Myocyte (in vitro differentiated cells): ENCODE measurements around the gene BCL2L12. TPM values are rescaled to one million over a fixed set of nuclear protein-coding genes. Genes with fewer than 3 reads are reported as not detected.
A peak's percentile ranks its signal among the peaks of the same experiment; 100 is the strongest.

Source experiments
- DNase-seq: peaks from one replicate; pipeline ENCODE4 v3.0.0-alpha.2; 2012; ENCODE audit warnings: low read depth
- total RNA-seq: library from RNA; depleted of rRNA; stranded (reverse); fragments of >200 nt; gene quantifications from 2 replicates; pipeline ENCODE4 v1.2.3, GENCODE V29; 2014

The BCL2L12 gene
- total RNA-seq, 1 donor from 2014 or later: 11.8 TPM

- DNase-seq: peak; percentile 99
Observed at GRCh38 chr19:49641688-49642491, 23.8 kb upstream of the BCL2L12 start, which contains the start of gene SCAF1. TSS of gene SCAF1 (plus strand) at chr19:49642209. CDS start at chr19:49645027, 2,818 bp downstream.

DNA sequence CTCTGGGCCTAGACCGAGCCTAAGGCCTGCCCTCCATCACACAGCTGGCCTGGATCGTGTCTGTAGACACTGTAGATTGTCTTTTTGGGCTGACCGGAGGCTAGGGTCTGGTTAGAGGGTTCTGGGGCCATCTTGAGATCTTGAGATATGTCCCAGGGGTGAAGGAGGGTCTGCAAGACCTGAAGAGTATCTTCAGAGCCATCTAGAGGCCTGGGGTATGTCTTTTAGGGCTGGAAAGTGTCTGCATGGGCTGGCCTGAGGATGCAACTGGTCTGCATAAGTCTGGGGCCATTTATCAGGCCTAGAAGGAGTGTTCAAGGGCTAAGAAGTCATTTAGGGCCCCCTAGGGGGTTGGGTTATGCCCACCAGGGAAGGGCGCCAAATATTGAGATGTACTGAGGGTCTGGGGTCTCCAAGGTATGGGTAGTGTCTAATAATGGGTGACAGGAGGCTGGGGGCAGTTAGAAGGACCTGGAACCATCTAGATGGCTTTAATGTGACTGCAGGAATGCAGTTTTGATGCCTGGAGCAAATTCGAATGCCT lies 23.2 kb upstream of the BCL2L12 start:
- no peak for DNase-seq

GRCh38 chr19:49643466-49643865 lies 22.3 kb upstream of the BCL2L12 start:
- DNase-seq: no peak

- no peak for DNase-seq
Observed at GRCh38 chr19:49645592-49645991, 20.1 kb upstream of the BCL2L12 start.

DNA sequence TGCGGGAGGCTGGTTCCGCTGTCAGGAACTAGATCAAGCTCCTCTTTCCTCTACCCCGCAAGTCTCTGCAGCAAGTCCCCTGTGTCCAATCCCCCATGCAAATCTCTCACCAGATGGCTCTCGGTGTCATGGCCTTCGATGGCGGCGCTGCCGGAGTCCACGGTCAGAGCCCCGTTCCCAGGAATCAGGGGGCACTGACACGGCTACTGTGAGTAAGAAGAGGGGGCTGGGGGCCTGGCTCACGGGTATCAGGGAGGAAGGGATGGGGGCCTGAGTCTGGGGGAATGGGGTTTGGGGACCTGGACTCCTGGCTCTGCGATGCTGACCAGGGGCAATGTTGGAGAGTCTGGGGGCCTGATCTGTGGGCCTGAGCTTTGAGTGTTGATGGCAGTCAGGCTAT lies 19.7 kb upstream of the BCL2L12 start:
- no peak for DNase-seq

DNA sequence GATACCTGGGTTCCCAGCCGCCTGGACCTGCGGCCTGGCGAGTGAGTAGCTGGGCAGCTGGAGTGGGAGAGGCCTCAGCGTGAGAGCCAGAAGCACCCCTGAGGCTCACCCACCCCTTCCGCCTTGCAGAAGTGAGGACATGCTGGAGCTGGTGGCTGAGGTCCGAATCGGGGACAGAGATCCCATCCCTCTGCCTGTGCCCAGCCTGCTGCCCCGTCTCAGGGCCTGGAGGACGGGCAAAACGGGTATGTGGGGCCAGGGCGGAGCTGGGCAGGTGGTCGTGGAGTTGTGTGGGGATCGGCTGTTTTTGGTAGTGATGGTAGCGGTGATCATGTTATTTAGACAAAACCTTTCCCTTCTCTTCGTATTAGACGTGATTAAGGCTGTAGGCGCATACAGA lies 19.1 kb upstream of the BCL2L12 start:
- no peak for DNase-seq

DNA sequence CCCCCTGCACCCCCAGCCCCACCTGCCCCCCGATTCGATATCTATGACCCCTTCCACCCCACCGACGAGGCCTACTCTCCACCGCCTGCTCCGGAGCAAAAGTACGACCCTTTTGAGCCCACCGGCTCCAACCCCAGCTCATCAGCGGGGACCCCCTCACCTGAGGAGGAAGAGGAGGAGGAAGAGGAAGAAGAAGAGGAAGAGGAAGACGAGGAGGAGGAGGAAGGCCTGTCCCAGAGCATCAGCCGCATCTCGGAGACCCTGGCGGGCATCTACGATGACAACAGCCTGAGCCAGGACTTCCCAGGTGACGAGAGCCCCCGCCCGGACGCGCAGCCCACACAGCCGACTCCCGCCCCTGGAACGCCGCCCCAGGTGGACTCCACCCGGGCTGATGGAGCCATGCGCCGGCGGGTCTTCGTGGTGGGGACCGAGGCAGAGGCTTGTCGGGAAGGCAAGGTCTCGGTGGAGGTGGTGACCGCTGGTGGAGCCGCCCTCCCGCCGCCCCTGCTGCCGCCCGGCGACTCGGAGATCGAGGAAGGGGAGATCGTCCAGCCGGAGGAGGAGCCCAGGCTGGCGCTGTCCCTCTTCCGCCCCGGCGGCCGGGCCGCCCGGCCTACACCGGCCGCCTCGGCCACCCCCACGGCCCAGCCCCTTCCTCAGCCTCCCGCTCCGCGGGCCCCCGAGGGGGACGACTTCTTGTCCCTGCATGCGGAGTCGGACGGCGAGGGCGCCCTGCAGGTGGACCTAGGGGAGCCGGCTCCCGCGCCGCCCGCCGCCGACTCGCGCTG lies 14.5 kb upstream of the BCL2L12 start:
- DNase-seq: no peak

DNA sequence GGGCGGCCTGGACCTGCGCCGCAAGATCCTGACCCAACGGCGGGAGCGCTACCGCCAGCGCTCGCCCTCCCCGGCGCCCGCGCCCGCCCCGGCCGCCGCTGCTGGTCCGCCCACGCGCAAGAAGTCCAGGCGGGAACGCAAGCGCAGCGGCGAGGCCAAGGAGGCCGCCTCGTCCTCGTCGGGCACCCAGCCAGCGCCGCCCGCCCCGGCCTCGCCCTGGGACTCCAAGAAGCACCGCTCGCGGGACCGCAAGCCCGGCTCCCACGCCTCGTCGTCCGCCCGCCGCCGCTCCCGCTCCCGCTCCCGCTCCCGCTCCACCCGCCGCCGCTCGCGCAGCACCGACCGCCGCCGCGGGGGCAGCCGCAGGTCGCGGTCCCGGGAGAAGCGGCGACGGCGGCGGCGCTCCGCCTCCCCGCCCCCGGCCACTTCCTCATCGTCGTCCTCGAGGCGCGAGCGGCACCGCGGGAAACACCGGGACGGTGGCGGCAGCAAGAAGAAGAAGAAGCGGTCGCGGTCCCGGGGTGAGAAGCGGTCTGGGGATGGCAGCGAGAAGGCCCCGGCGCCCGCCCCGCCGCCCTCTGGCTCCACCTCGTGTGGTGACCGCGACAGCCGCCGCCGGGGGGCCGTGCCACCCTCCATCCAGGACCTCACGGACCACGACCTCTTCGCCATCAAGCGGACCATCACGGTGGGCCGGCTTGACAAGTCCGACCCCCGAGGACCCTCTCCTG lies 13.7 kb upstream of the BCL2L12 start:
- DNase-seq: no peak

- DNase-seq: no peak
Observed at GRCh38 chr19:49652551-49653465, 12.9 kb upstream of the BCL2L12 start.

DNA sequence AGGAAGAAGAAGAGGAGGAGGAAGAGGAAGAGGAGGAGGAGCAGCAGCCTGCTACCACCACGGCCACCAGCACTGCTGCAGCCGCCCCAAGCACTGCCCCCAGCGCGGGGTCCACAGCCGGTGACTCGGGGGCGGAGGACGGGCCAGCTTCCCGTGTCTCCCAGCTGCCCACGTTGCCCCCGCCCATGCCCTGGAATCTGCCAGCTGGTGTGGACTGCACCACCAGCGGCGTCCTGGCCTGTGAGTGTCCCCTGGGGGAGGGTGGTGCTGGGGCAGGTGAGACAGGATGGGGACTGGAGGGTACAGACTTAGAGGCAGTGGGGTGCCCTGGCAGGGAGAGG lies 12.3 kb upstream of the BCL2L12 start:
- peak; percentile 43 for DNase-seq

DNA sequence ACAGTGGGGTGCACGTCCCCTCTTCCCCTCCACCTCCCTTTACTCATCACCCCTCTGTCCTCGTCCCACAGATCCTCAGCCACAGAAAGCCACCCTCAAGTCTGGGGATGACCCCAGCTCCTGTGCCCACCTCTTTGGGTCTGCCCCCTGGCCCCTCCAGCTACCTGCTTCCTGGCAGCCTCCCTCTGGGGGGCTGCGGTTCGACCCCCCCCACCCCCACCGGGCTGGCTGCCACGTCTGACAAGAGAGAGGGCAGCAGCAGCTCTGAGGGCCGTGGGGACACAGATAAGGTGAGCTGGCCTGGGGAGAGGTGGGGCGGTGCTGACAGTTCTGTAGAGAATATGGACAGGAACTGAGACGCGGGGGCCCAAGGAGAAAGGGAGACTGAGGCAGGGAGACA lies 11.2 kb upstream of the BCL2L12 start:
- no peak for DNase-seq

DNA sequence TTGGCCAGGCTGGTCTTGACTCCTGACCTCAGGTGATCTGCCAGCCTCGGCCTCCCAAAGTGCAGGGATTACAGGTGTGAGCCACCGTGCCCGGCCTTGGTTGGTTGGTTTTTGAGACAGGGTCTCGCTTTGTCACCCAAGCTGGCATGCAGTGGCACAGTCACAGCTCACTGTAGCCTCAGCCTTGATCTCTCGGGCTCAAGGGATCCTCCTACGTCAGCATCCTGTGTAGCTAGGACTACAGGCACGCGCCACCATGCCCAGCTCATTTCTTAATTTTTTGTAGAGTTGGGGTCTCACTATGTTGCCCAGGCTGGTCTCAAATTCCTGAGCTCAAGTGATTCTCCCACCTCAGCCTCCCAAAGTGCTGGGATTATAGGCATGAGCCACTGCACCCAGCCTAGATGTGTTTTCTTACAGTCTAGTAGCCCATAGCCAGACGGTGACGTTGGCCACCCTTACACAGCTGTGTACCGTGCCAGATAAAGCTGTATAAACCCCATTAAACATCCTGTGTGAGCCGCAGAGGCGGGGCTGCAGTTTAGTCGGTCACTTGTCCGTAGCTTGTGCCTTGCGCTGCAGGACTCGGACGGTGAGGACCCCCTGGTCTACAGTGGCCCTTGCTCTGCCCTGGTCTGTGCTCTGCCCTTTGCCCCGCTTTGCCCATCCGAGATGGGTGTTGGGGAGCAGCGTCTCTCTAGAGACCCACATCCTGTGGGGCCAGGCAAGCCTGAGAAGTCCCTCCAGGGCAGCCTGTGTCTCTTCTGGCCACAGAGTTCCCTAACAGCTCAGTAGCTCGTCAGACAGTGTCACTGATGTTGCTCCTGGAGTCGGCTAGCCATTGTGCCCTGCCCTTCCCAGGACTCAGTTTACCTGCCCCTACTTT lies 9.9 kb upstream of the BCL2L12 start:
- no peak for DNase-seq

DNA sequence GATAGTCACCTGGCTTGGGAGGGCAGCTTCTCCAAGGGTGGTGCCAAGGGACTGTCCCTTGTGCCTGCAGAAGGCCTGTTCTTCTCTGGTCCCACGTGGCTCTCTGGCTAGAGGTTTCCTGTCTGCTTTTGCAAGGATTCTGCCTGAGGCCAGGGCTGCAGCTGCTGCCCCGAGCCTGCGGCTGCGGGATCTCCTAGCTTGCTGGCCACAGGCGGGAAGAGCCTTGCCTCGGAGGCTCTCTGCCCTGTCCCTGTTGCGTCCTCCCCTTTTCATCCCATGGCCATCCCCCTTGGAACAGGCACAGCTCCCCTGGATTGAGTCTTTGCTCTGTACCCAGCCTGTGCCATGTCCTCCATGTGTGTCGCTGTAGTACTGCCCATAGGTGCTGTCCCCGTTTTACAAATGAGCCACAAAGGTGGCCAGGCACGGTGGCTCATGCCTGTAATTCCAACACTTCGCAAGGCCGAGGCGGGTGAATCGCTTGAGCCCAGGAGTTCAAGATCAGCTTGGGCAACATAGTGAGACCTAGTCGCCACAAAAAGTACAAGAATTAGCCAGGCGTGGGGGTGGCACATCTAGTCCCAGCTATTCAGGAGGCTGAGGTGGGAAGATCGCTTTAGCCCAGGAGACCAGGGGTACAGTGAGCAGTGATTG lies 9.2 kb upstream of the BCL2L12 start:
- no peak for DNase-seq

DNA sequence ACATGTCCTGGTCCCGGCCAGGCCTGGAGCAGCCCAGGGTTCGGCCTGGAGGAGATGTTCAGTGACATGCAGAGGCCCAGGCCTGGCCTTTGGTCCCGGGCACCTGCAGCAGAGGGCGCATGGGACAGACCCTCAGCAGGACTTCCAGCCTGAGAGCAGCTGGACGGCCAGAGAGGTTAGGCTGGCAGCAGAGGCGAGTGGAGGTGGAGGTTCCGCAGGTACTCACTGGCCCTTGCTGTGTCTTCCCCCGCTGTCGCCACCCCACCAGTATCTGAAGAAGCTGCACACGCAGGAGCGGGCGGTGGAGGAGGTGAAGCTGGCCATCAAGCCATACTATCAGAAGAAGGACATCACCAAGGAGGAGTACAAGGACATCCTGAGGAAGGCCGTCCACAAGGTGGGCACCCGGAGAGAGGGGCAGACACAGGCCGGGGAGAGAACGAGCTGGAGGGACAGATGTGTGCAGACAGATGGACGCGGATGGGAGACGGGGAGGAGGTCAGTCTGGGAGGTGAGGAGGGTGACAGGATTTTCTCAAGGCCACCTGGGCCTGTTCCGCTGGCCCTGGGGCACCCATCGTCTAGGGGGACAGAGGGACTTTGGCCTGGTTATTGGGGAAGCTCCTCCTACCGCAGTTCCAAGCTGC lies 8.1 kb upstream of the BCL2L12 start:
- DNase-seq: no peak

DNA sequence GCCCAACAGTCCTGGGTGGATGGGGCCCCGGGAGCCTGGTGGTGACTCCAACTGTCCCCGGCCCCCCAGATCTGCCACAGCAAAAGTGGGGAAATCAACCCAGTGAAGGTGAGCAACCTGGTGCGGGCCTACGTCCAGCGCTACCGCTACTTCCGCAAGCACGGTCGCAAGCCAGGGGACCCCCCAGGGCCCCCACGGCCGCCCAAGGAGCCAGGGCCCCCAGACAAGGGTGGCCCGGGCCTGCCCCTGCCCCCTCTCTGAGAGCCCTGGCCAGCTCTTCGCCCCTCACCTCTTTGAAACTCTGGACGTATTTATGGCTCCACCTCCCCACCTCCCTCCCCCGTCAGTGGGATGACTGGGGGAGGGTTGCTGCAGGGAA lies 7.6 kb upstream of the BCL2L12 start:
- DNase-seq: no peak

- no peak for DNase-seq
Observed at GRCh38 chr19:49658566-49659442, 6.9 kb upstream of the BCL2L12 start.

DNA sequence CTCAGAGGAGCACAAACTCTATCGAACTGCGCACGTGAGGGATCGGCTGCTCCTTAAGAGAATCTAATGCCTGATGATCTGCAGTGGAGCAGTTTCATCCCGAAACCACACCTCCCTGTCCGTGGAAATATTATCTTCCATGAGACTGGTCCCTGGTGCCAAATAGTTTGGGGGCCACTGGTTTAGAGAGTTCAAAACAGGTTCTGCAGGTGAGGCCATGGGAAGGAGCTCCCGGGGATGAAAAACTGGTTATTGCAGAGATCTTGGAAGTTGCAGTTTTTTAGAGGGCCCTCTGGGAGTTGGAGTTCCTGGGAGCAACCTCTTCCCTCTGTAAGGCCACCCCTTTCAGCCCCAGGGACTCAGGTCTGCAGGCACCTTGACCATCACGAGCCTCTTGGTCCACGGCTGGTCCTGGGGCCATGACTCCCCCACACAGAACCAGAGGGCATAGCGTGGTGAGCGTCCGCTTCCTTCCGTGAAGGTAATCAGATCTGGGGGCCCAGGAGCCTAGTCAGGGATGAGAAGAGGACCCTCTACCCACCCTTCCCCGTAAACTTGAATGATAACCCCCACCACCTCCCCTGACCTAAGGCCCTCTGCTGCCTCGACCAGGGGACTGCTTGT lies 5.3 kb upstream of the BCL2L12 start:
- DNase-seq: no peak
